HCT116 (cell line): ENCODE measurements around the gene CERCAM. TPM values are rescaled to one million over a fixed set of nuclear protein-coding genes. Genes with fewer than 3 reads are reported as not detected.

Experiments
- ATAC-seq: fragments of 200-7000 bp; cut with Tn5 transposase; 2 replicates; pipeline ENCODE4 v1.9.1; 2020; ENCODE audit warnings: mild to moderate bottlenecking, moderate library complexity
- BruUV-seq: library from RNA; stranded (reverse); fragments of 400-500 nt; replicated peaks from 2 replicates; lab custom pipeline; 2021; lab: Mats Ljungman, UMichigan
- CTCF ChIA-PET: fragments of 300-600 bp; sonication (Branson Sonifier 250); formaldehyde crosslinking; loops from one replicate; lab custom pipeline; 2021; ENCODE audit warnings: antibody characterized with exemption; lab: Charles Lee
- POLR2A ChIA-PET: fragments of 300-600, 350-600 bp; sonication (Branson Sonifier 250); formaldehyde crosslinking; loops from one replicate; lab custom pipeline; 2021; ENCODE audit warnings: antibody characterized with exemption; lab: Charles Lee
- RAD21 ChIA-PET, 2 experiments: fragments of 300-600 bp; sonication (Branson Sonifier 250); formaldehyde crosslinking; loops; one replicate each; lab custom pipeline; 2023; ENCODE audit warnings: low total read pairs in 2 of 2; ENCODE audit not compliant: uncharacterized antibody in 2 of 2, unreplicated experiment in 2 of 2, low non-redundant PET in 1 of 2; lab: Charles Lee
- DNase-seq: peaks from one replicate; pipeline ENCODE4 v3.0.0-alpha.2; 2010; ENCODE audit warnings: low read depth, low spot score
- H2AFZ ChIP-seq: fragments of 200-600 bp; shearing (Covaris generic), sonication (generic); 2 replicates; pipeline ENCODE4 v1.6.1; 2017; ENCODE audit warnings: low read depth, mixed run types, mixed read lengths, antibody characterized with exemption, low read length; ENCODE audit not compliant: poor library complexity, severe bottlenecking
- H3K27ac ChIP-seq: 2 replicates; pipeline ENCODE4 v1.5.1; 2012; ENCODE audit warnings: low read depth, low read length
- H3K27me3 ChIP-seq: fragments of 200-600 bp; sonication (generic); 2 replicates; pipeline ENCODE4 v1.6.1; 2016; ENCODE audit warnings: mixed run types, low read length, mixed read lengths; ENCODE audit not compliant: insufficient read depth
- H3K36me3 ChIP-seq, 2 experiments: fragments of 200-500 bp in 1 of 2; fragments of 200-600 bp in 1 of 2; sonication (Bioruptor generic) in 1 of 2; sonication (generic) in 1 of 2; 2 replicates each; pipeline versions ENCODE4 v1.5.1 to v1.6.1; 2014 to 2016; ENCODE audit warnings: low read length in 2 of 2, inconsistent platforms in 1 of 2, mixed read lengths in 1 of 2, mixed run types in 1 of 2; ENCODE audit not compliant: insufficient read depth in 2 of 2, control insufficient read depth in 1 of 2
- H3K4me1 ChIP-seq, 2 experiments: fragments of 200-600 bp in 1 of 2; sonication (generic) in 1 of 2; 2 replicates each; pipeline versions ENCODE4 v1.5.1 to v1.6.1; 2012 to 2017; ENCODE audit warnings: low read length in 2 of 2, inconsistent platforms in 1 of 2, mild to moderate bottlenecking in 1 of 2, mixed read lengths in 1 of 2, mixed run types in 1 of 2, moderate library complexity in 1 of 2; ENCODE audit not compliant: insufficient read depth in 2 of 2, control insufficient read depth in 1 of 2
- H3K4me2 ChIP-seq: fragments of 200-600 bp; sonication (generic); 2 replicates; pipeline ENCODE4 v1.6.1; 2017; ENCODE audit warnings: mixed run types, low read length, mixed read lengths
- H3K4me3 ChIP-seq, 2 experiments: fragments of 200-600 bp in 1 of 2; sonication (generic) in 1 of 2; replicated peaks in 1 of 2; 2 replicates each; pipeline ENCODE4 v1.5.1; 2011 to 2016; ENCODE audit warnings: low read length in 2 of 2, control low read depth in 1 of 2, low read depth in 1 of 2, mild to moderate bottlenecking in 1 of 2, mixed read lengths in 1 of 2, mixed run types in 1 of 2
- H3K79me2 ChIP-seq: fragments of 200-600 bp; sonication (generic); 2 replicates; pipeline ENCODE4 v1.6.1; 2017; ENCODE audit warnings: mild to moderate bottlenecking, mixed run types, low read length, moderate library complexity, mixed read lengths; ENCODE audit not compliant: insufficient read depth
- H3K9ac ChIP-seq: fragments of 200-600 bp; sonication (generic); 2 replicates; pipeline ENCODE4 v1.6.1; 2016; ENCODE audit warnings: low read length, mixed read lengths
- H3K9me2 ChIP-seq: fragments of 200-600 bp; sonication (generic), shearing (Covaris generic); 2 replicates; pipeline ENCODE4 v1.6.1; 2017; ENCODE audit warnings: mixed run types, mild to moderate bottlenecking, moderate library complexity; ENCODE audit not compliant: insufficient read depth
- H3K9me3 ChIP-seq, 2 experiments: fragments of 200-500 bp in 1 of 2; fragments of 200-600 bp in 1 of 2; sonication (Bioruptor generic) in 1 of 2; sonication (generic) in 1 of 2; 2 replicates each; pipeline ENCODE4 v1.6.1; 2014 to 2017; ENCODE audit warnings: low read length in 2 of 2, mixed read lengths in 2 of 2, inconsistent platforms in 1 of 2, low read depth in 1 of 2, mild to moderate bottlenecking in 1 of 2, mixed run types in 1 of 2, moderate library complexity in 1 of 2; ENCODE audit not compliant: control insufficient read depth in 1 of 2, insufficient read depth in 1 of 2
- H4K20me1 ChIP-seq: fragments of 200-600 bp; sonication (generic), shearing (Covaris generic); 2 replicates; pipeline ENCODE4 v1.6.1; 2017; ENCODE audit warnings: mixed run types, mild to moderate bottlenecking, moderate library complexity; ENCODE audit not compliant: insufficient read depth
- ATF3 ChIP-seq: IDR thresholded peaks from 2 replicates; pipeline ENCODE4 v1.6.1; 2012
- CTCF ChIP-seq, 3 experiments: fragments of 200-600 bp in 1 of 3; sonication (generic) in 1 of 3; IDR thresholded peaks in 2 of 3; conservative IDR thresholded peaks in 1 of 3; 2 replicates each; pipeline ENCODE4 v1.5.1; 2012 to 2017; ENCODE audit warnings: low read depth in 2 of 3, low read length in 2 of 3, antibody characterized with exemption in 1 of 3, borderline replicate concordance in 1 of 3, control low read depth in 1 of 3, mild to moderate bottlenecking in 1 of 3, mixed read lengths in 1 of 3, mixed run types in 1 of 3, moderate library complexity in 1 of 3; ENCODE audit not compliant: insufficient read depth in 1 of 3
- ELF1 ChIP-seq: IDR thresholded peaks from 2 replicates; pipeline ENCODE4 v1.6.1; 2012; ENCODE audit warnings: low read depth, borderline replicate concordance
- FOSL1 ChIP-seq: IDR thresholded peaks from 2 replicates; pipeline ENCODE4 v1.6.1; 2012; ENCODE audit warnings: low read depth
- MAX ChIP-seq: IDR thresholded peaks from 2 replicates; pipeline ENCODE4 v1.6.1; 2012
- POLR2A ChIP-seq: IDR thresholded peaks from 2 replicates; pipeline ENCODE4 v1.7.0; 2011; ENCODE audit warnings: borderline replicate concordance; ENCODE audit not compliant: insufficient read depth, insufficient read length; ENCODE audit errors: extremely low read depth
- RAD21 ChIP-seq: IDR thresholded peaks from 2 replicates; pipeline ENCODE4 v1.6.1; 2012; ENCODE audit warnings: low read depth, mild to moderate bottlenecking
- TCF7L2 ChIP-seq: IDR thresholded peaks from 2 replicates; pipeline ENCODE4 v1.7.0; 2011; ENCODE audit warnings: borderline replicate concordance, inconsistent platforms; ENCODE audit not compliant: insufficient read depth, insufficient read length; ENCODE audit errors: extremely low read depth
- ZBTB33 ChIP-seq: IDR thresholded peaks from 2 replicates; pipeline ENCODE4 v1.6.1; 2011; ENCODE audit warnings: mild to moderate bottlenecking, low read length, moderate library complexity; ENCODE audit not compliant: insufficient replicate concordance; ENCODE audit errors: extremely low read depth
- intact Hi-C: fragments of 100-400 bp; cut with micrococcal nuclease; formaldehyde crosslinking; loops from 2 replicates; pipeline ENCODE4 v1.10.0; 2022
- total RNA-seq: library from RNA; stranded (reverse); gene quantifications from one replicate; pipeline ENCODE4 v1.2.1, GENCODE V29; 2021; ENCODE audit not compliant: unreplicated experiment

CERCAM gene
- total RNA-seq, 1 experiment from 2014 or later, result 27.0 TPM

- no peak overlapping the region for H3K4me2 ChIP-seq
- CTCF ChIA-PET, result interaction anchor here (1.3 kb wide), 1 partner anchor 26 kb away, joined by 3 read pairs; no protein-coding TSS in a partner anchor
- TF ChIP-seq MAX (no peak), ATF3 (no peak), RAD21 (no peak), TCF7L2 (no peak)
- H2AFZ ChIP-seq, result no peak overlapping the region
- peaks cover under 1 to 2% of the 10 kb centered on the region in 2 experiments; a peak in 1 of 4 replicates for H3K36me3 ChIP-seq
- no peak overlapping the region for H3K9ac ChIP-seq
- no peaks in the 10 kb centered on the region for H4K20me1 ChIP-seq
- intact Hi-C loops, result no loop called here
- ATAC-seq (no peak), DNase-seq (no peak)
- RAD21 ChIA-PET, result interaction anchor here in 1 of 2 experiments (0.6 kb wide), 1 partner anchor 454 kb away, joined by 3 read pairs; no protein-coding TSS in a partner anchor
- H3K9me3 ChIP-seq, result no peaks in the 10 kb centered on the region
- no peaks in the 10 kb centered on the region for H3K79me2 ChIP-seq
- H3K4me3 ChIP-seq, result no peak overlapping the region
- no peaks in the 10 kb centered on the region for H3K27me3 ChIP-seq
- no peaks in the 10 kb centered on the region for H3K9me2 ChIP-seq
- POLR2A ChIA-PET, result no interaction called here
- peaks cover 0 to 14% of the 10 kb centered on the region in 2 experiments; a peak in 2 of 4 replicates for H3K4me1 ChIP-seq
- no TSS peak for BruUV-seq
- no peak overlapping the region for H3K27ac ChIP-seq
Observed at GRCh38 chr9:128393970-128394369, 26.7 kb upstream of the CERCAM start.

GRCh38 chr9:128394379-128395168 lies 26.1 kb upstream of the CERCAM start:
- POLR2A ChIA-PET, result interaction anchor here (0.6 kb wide), 1 partner anchor 24 kb away, joined by 3 read pairs; the partner anchor contains the start of gene URM1
- intact Hi-C loops, result no loop called here
- CTCF ChIA-PET, result interaction anchor here (0.7 to 1.3 kb wide), 2 partner anchors 26 to 32 kb away, joined by 3 read pairs; no protein-coding TSS in a partner anchor
- ATAC-seq (peak; percentile 9; the same call in 1 of the 2 replicates), DNase-seq (no peak)
- Histone ChIP-seq H3K27ac (no peak overlapping the region), H2AFZ (no peak overlapping the region), H3K9ac (no peak overlapping the region), H3K36me3 (no peaks in the 10 kb centered on the region), H3K4me3 (no peak overlapping the region), H3K4me2 (no peak overlapping the region), H3K4me1 (peaks cover 0 to 14% of the 10 kb centered on the region in 2 experiments; a peak in 2 of 4 replicates), H3K79me2 (no peaks in the 10 kb centered on the region), H3K27me3 (no peaks in the 10 kb centered on the region), H3K9me3 (no peaks in the 10 kb centered on the region), H4K20me1 (no peaks in the 10 kb centered on the region), H3K9me2 (no peaks in the 10 kb centered on the region)
- TF ChIP-seq FOSL1, result no peak
- TF ChIP-seq ZBTB33, result no peak
- no peak for TF ChIP-seq POLR2A
- no peak for TF ChIP-seq MAX
- TF ChIP-seq RAD21, result no peak
- no peak for TF ChIP-seq CTCF (IDR thresholded peaks at IDR 0.05 in 2 of 3, conservative IDR thresholded peaks at IDR 0.05 in 1 of 3; ENCODE audit: borderline replicate concordance in 1 of 3, insufficient read depth in 1 of 3, low read depth in 2 of 3, low read length in 2 of 3)
- TF ChIP-seq ELF1, result no peak
- no TSS peak for BruUV-seq
- RAD21 ChIA-PET, result no interaction called here
